ENCODE data around the gene C1orf159. TPM values are rescaled to one million over a fixed set of nuclear protein-coding genes. Genes with fewer than 3 reads are reported as not detected.

Gene C1orf159
- total and polyA plus RNA-seq, 2 experiments from 2014 or later = 9.6 to 21.5 TPM

GRCh38 chr1:1039145-1039910 is 76.6 kb downstream of the C1orf159 start:
- peak overlapping the region; percentile 54 for H3K4me3 ChIP-seq
- no peak overlapping the region for H2AFZ ChIP-seq
- H3K27ac Mint-ChIP-seq = no peak overlapping the region
- H3K27me3 Mint-ChIP-seq (ENCODE audit: insufficient read depth, low read depth, poor library complexity) = peaks cover 49% of the 10 kb centered on the region
- H3K27ac ChIP-seq (ENCODE audit: low read depth) = no peak overlapping the region
- DNase-seq (ENCODE audit: low spot score) (no peak), ATAC-seq (no peak)
- no peak for TF ChIP-seq CTCF (conservative IDR thresholded peaks at IDR 0.05; ENCODE audit: low read depth in 2 of 2)
- no peak for TF ChIP-seq EZH2phosphoT487 (IDR thresholded peaks at IDR 0.05; ENCODE audit: unreplicated experiment)
- no peak for TF ChIP-seq STAT1 (IDR thresholded peaks at IDR 0.05; ENCODE audit: unreplicated experiment)
- TF ChIP-seq CREB1 (CRISPR knock-in tag; IDR thresholded peaks at IDR 0.05; ENCODE audit: low read depth) = no peak
- TF ChIP-seq ZNF462 (CRISPR knock-in tag; IDR thresholded peaks at IDR 0.05) = no peak
- H3K36me3 ChIP-seq (ENCODE audit: insufficient read depth) = no peaks in the 10 kb centered on the region; the same call in 1 of the 2 replicates
- no peaks in the 10 kb centered on the region for H3K79me2 ChIP-seq (replicated peaks; ENCODE audit: insufficient read depth)
- H3K4me3 Mint-ChIP-seq = peak overlapping the region; percentile 60
- H3K4me1 Mint-ChIP-seq = peaks cover 4% of the 10 kb centered on the region; the same call in 2 of the 3 replicates
- peaks cover 53% of the 10 kb centered on the region for H3K27me3 ChIP-seq (ENCODE audit: insufficient read depth)
- peaks cover 8% of the 10 kb centered on the region; the same call in 2 of the 3 replicates for H3K36me3 Mint-ChIP-seq (ENCODE audit: low read depth)
- H4K20me1 ChIP-seq (replicated peaks; ENCODE audit: insufficient read depth) = peaks cover 30% of the 10 kb centered on the region
- no peaks in the 10 kb centered on the region for H3F3A ChIP-seq (replicated peaks; ENCODE audit: low read depth)
- H3K9me2 ChIP-seq (ENCODE audit: insufficient read depth) = no peaks in the 10 kb centered on the region
- no peaks in the 10 kb centered on the region; the same call in 2 of the 3 replicates for H3K9me3 Mint-ChIP-seq
- peaks cover 10% of the 10 kb centered on the region; the same call in 1 of the 2 replicates for H3K4me1 ChIP-seq (ENCODE audit: insufficient read depth)
- peak overlapping the region; percentile 81 for H3K4me2 ChIP-seq
